SK-N-MC (cell line): ENCODE data around the gene HAUS8.

Experiments used
- DNase-seq: peaks from one replicate; pipeline ENCODE4 v3.0.0-alpha.2; 2011; ENCODE audit warnings: low read depth, low spot score
- H3K27ac ChIP-seq: fragments of 200-600 bp; sonication (generic); 2 replicates; pipeline ENCODE4 v1.5.1; 2016; ENCODE audit warnings: mixed run types
- H3K36me3 ChIP-seq: fragments of 200-600 bp; sonication (generic); 2 replicates; pipeline ENCODE4 v1.6.1; 2017; ENCODE audit warnings: antibody characterized with exemption, low read length, mixed read lengths; ENCODE audit not compliant: insufficient read depth
- H3K4me3 ChIP-seq: fragments of 200-600 bp; sonication (generic); 2 replicates; pipeline ENCODE4 v1.5.1; 2016
- H3K9ac ChIP-seq: fragments of 200-600 bp; sonication (generic); 2 replicates; pipeline ENCODE4 v1.8.0; 2017; ENCODE audit warnings: mixed run types, mixed read lengths; ENCODE audit not compliant: insufficient read length
- H3K9me3 ChIP-seq: fragments of 200-600 bp; sonication (generic); 2 replicates; pipeline ENCODE4 v1.6.1; 2017; ENCODE audit warnings: low read depth, mild to moderate bottlenecking, antibody characterized with exemption, low read length, moderate library complexity, mixed read lengths
- EZH2 ChIP-seq: fragments of 200-600 bp; sonication (generic); IDR thresholded peaks from one replicate; pipeline ENCODE4 v1.6.1; 2017; ENCODE audit warnings: antibody characterized with exemption
- FOXP2 ChIP-seq: optimal IDR thresholded peaks from 2 replicates; pipeline ENCODE3; 2011; ENCODE audit warnings: mild to moderate bottlenecking, moderate library complexity; ENCODE audit not compliant: insufficient read depth; ENCODE audit errors: extremely low read length, control extremely low read depth
- POLR2AphosphoS5 ChIP-seq: IDR thresholded peaks from 2 replicates; pipeline ENCODE4 v1.6.1; 2012; ENCODE audit warnings: mild to moderate bottlenecking, low read depth, low read length, borderline replicate concordance

The HAUS8 gene

GRCh38 chr19:17075035-17075863, at the start of gene HAUS8, which contains the start of gene MYO9B:
Gene HAUS8 (minus strand): TSS chr19:17075452. CDS start chr19:17075422, 30 bp downstream.
Gene MYO9B (plus strand): TSS chr19:17075777. CDS start chr19:17101718, 25,941 bp downstream.
- Histone ChIP-seq H3K4me3 (peak within 1 kb of the TSS; percentile 100), H3K9me3 (no peaks in the 10 kb centered on the region), H3K36me3 (peaks cover 25% of the 10 kb centered on the region; the same call in 1 of the 2 replicates), H3K9ac (peak within 1 kb of the TSS; percentile 95), H3K27ac (peak within 1 kb of the TSS; percentile 86; the same call in 1 of the 2 replicates)
- TF ChIP-seq POLR2AphosphoS5: peak; percentile 92
- peak; percentile 88 for TF ChIP-seq FOXP2
- no peak for TF ChIP-seq EZH2
- DNase-seq: peak; percentile 94

- H3K9ac ChIP-seq: no peak overlapping the region
- no peaks in the 10 kb centered on the region for H3K36me3 ChIP-seq
- DNase-seq: no peak
- TF ChIP-seq POLR2AphosphoS5 (no peak), FOXP2 (no peak), EZH2 (no peak)
- no peak overlapping the region for H3K27ac ChIP-seq
- H3K9me3 ChIP-seq: no peaks in the 10 kb centered on the region
- H3K4me3 ChIP-seq: no peak overlapping the region
Observed at GRCh38 chr19:17124025-17124424, 48.8 kb upstream of the HAUS8 start.

GRCh38 chr19:17123041-17123440, 47.8 kb upstream of the HAUS8 start:
- H3K9me3 ChIP-seq: no peaks in the 10 kb centered on the region
- no peak overlapping the region for H3K27ac ChIP-seq
- H3K4me3 ChIP-seq: no peak overlapping the region
- no peak for DNase-seq
- TF ChIP-seq EZH2 (no peak), FOXP2 (no peak), POLR2AphosphoS5 (no peak)
- H3K36me3 ChIP-seq: no peaks in the 10 kb centered on the region
- no peak overlapping the region for H3K9ac ChIP-seq

- TF ChIP-seq POLR2AphosphoS5: no peak
- H3K27ac ChIP-seq: no peak overlapping the region
- no peak overlapping the region for H3K9ac ChIP-seq
- H3K4me3 ChIP-seq: no peak overlapping the region
- H3K9me3 ChIP-seq: no peaks in the 10 kb centered on the region
- H3K36me3 ChIP-seq: no peaks in the 10 kb centered on the region
- no peak for DNase-seq
Observed at GRCh38 chr19:17121736-17122293, 46.6 kb upstream of the HAUS8 start.

- TF ChIP-seq FOXP2: no peak
- TF ChIP-seq EZH2: no peak
- TF ChIP-seq POLR2AphosphoS5: no peak
- H3K36me3 ChIP-seq: no peaks in the 10 kb centered on the region
- no peaks in the 10 kb centered on the region for H3K9me3 ChIP-seq
- DNase-seq: no peak
- H3K4me3 ChIP-seq: no peak overlapping the region
- no peak overlapping the region for H3K9ac ChIP-seq
- no peak overlapping the region for H3K27ac ChIP-seq
Observed at GRCh38 chr19:17118957-17119356, 43.7 kb upstream of the HAUS8 start.

GRCh38 chr19:17116996-17117702, 41.9 kb upstream of the HAUS8 start:
- H3K36me3 ChIP-seq: no peaks in the 10 kb centered on the region
- no peaks in the 10 kb centered on the region for H3K9me3 ChIP-seq
- no peak overlapping the region for H3K27ac ChIP-seq
- H3K9ac ChIP-seq: no peak overlapping the region
- no peak for DNase-seq
- TF ChIP-seq POLR2AphosphoS5 (no peak), FOXP2 (no peak), EZH2 (no peak)
- H3K4me3 ChIP-seq: no peak overlapping the region

GRCh38 chr19:17114414-17114831, 39.2 kb upstream of the HAUS8 start:
- no peak for TF ChIP-seq FOXP2
- TF ChIP-seq EZH2: no peak
- TF ChIP-seq POLR2AphosphoS5: no peak
- Histone ChIP-seq H3K4me3 (no peak overlapping the region), H3K9me3 (no peaks in the 10 kb centered on the region), H3K9ac (no peak overlapping the region), H3K36me3 (no peaks in the 10 kb centered on the region; the same call in 1 of the 2 replicates), H3K27ac (no peak overlapping the region)
- no peak for DNase-seq

- no peak overlapping the region for H3K4me3 ChIP-seq
- no peak overlapping the region for H3K9ac ChIP-seq
- H3K36me3 ChIP-seq: no peaks in the 10 kb centered on the region; the same call in 1 of the 2 replicates
- H3K9me3 ChIP-seq: no peaks in the 10 kb centered on the region
- TF ChIP-seq FOXP2: no peak
- TF ChIP-seq POLR2AphosphoS5: no peak
- no peak for TF ChIP-seq EZH2
- no peak for DNase-seq
- no peak overlapping the region for H3K27ac ChIP-seq
Observed at GRCh38 chr19:17113127-17113785, 38.0 kb upstream of the HAUS8 start.
